OCI-M2 (cell line): Measurements from ENCODE around the gene PEX12.
"Not testable (repeated sequence)": the region's sequence is repeated elsewhere in the genome, so short reads cannot be mapped to it uniquely, and the experiment has no call there.

Source experiments
- DNase-seq: peaks from one replicate; lab custom pipeline; 2025; ENCODE audit not compliant: unreplicated experiment; lab: John Stamatoyannopoulos, UW

PEX12 gene

GRCh38 chr17:35537601-35538141, 40.7 kb downstream of the PEX12 start, which contains the start of gene SLFN12L:
Gene SLFN12L, minus strand, starts transcription at chr17:35537678. Its CDS starts 15,314 bp downstream, at chr17:35522364.
- no peak for DNase-seq

DNA sequence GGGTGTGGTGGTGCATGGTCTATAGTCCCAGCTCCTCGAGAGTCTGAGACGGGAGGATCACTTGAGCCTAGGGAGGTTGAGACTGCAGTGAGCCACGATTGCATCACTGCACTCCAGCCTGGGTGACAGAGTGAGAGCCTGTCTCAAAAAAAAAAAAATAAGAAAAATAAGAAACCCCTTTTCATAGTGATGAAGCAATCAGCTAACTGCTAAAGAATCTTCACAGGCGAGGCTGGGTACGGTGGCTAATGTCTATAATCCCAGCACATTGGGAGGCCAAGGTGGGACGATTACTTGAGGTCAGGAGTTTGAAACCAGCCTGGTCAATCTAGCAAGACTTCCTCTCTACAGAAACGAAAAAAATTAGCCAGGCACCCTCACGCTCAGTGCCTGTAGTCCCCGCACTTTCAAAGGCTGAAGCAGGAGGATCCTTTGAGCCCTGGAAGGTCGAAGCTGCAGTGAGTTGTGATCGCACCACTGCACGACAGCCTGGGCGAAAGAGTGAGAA, 41.7 kb downstream of the PEX12 start:
- DNase-seq, result no peak

DNA sequence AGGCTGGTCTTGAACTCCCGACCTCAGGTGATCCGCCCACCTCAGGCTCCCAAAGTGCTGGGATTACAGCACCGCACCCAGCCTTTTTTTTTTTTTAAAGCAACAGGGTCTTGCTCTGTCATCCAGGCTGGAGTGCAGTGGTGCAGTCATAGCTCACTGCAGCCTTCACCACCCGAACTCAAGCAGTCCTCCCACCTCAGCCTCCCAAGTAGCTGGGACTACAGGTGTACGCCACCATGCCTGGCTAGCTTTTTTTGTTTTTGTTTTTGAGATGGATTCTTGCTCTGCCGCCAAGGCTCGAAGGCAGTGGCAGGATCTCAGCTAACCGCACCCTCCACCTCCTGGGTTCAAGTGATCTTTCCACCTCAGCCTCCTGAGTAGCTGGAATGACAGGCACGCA, 43.0 kb downstream of the PEX12 start:
- not testable (repeated sequence) for DNase-seq

GRCh38 chr17:35534576-35535093, 43.7 kb downstream of the PEX12 start:
- no peak for DNase-seq

- DNase-seq, result no peak
These were observed 47.2 kb downstream of the PEX12 start for GRCh38 chr17:35531160-35531559.

DNA sequence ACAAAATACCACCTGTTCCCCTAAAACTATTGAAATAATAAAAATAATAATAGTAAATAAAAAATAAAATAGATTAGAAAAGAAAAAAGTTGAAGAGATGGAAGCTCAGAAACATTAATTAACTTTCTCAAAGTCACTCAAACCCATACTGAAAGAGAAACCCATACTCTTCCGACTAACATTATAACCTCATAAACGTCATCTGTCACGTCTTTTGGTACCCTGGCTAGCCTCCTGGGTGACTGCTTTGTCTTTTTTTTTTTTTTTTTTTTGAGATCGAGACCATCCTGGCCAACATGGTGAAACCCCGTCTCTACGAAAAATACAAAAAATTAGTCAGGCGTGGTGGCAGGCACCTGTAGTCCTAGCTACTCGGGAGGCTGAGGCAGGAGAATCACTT, 48.5 kb downstream of the PEX12 start:
- DNase-seq, result no peak

GRCh38 chr17:35529326-35529725, 49.0 kb downstream of the PEX12 start:
- not testable (repeated sequence) for DNase-seq
